ENCODE results near the gene PTPRR. TPM values are rescaled to one million over a fixed set of nuclear protein-coding genes. Genes with fewer than 3 reads are reported as not detected.
A peak's percentile ranks its signal among the peaks of the same experiment; 100 is the strongest.

Gene PTPRR
- total and polyA plus RNA-seq, 2 of the 4 experiments (the other 2 are of a cell fraction): 0.18 to 0.21 TPM

DNA sequence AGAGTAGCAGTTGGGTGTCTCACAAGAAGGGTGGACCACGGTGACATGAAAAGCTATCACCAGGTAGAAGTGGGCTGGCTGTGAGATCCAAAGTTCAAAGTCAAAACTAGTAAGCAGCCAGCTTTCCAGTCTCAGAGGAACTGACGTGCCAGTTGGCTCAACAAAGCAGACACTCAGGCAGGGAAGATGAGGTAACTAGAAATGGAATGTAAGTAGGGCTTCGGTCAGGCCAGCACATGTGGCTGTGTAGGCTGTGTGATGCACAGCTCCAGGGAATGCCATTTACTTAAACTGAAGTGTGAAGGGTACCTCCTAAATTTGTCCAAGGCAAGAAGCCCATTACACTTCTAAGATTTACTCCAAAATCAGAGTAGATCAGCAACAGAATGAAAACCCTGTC is 43.6 kb downstream of the PTPRR start:
- no peak overlapping the region for H2AK9ac ChIP-seq (replicated peaks; ENCODE audit: low read depth, low read length, poor library complexity)
- BruUV-seq (replicated peaks): no TSS peak
- no peak overlapping the region for H4K91ac ChIP-seq (ENCODE audit: insufficient read depth, low read depth, low read length)
- 11% methylated on average over 1 of the region's 3 CpGs; no CpG with 5 or more reads in 1 of the 2 experiments for WGBS, 2 experiments (ENCODE audit: extremely low coverage in 2 of 2, insufficient read length in 1 of 2)
- no peak overlapping the region for H4K8ac ChIP-seq (ENCODE audit: low read depth in 2 of 2, low read length in 2 of 2)
- H3K36me3 ChIP-seq (ENCODE audit: control insufficient read depth, insufficient read depth, low read length): no peaks in the 10 kb centered on the region
- CTCF ChIA-PET: no interaction called here
- in situ Hi-C loops (cut with MboI; ENCODE audit: low sequenced_read_pairs): no loop called here
- H3K9me1 ChIP-seq (ENCODE audit: insufficient read depth, low read length): no peaks in the 10 kb centered on the region
- POLR2A ChIA-PET (ENCODE audit: unreplicated experiment): no interaction called here
- H3K27ac ChIP-seq (ENCODE audit: insufficient read depth, low read length): no peak overlapping the region
- H4K5ac ChIP-seq (ENCODE audit: low read depth, low read length): no peak overlapping the region
- H3K9me3 ChIP-seq (ENCODE audit: control insufficient read depth, insufficient read depth, low read length): peaks cover 4% of the 10 kb centered on the region
- intact Hi-C loops (cut with micrococcal nuclease): no loop called here
- no peak overlapping the region for H2BK20ac ChIP-seq (ENCODE audit: low read depth, low read length)
- no peak for ATAC-seq (ENCODE audit: low read depth)
- DNase-seq: peak; percentile 0
- H3K4ac ChIP-seq (ENCODE audit: low read depth, low read length): no peak overlapping the region
- H4K20me1 ChIP-seq (ENCODE audit: insufficient read depth, low read length): no peaks in the 10 kb centered on the region
- TF ChIP-seq CEBPB (IDR thresholded peaks at IDR 0.05; ENCODE audit: low read depth, low read length): no peak
- no peak for TF ChIP-seq CHD1 (IDR thresholded peaks at IDR 0.05; ENCODE audit: low read depth, low read length)
- TF ChIP-seq POLR2A (IDR thresholded peaks at IDR 0.05; ENCODE audit: low read depth, low read length): no peak
- TF ChIP-seq MXI1 (IDR thresholded peaks at IDR 0.05; ENCODE audit: borderline replicate concordance, low read depth, low read length): no peak
- TF ChIP-seq FOS (IDR thresholded peaks at IDR 0.05; ENCODE audit: low read depth, low read length): no peak
- no peak for TF ChIP-seq RAD21 (IDR thresholded peaks at IDR 0.05; ENCODE audit: low read length)
- dilution Hi-C loops (cut with HindIII; ENCODE audit: low sequenced_read_pairs, unreplicated experiment): no loop called here
- H2BK120ac ChIP-seq (ENCODE audit: low read depth, low read length): no peak overlapping the region
- H2AFZ ChIP-seq (replicated peaks; ENCODE audit: low read length, poor library complexity): no peak overlapping the region
- no peak overlapping the region for H3K56ac ChIP-seq (ENCODE audit: extremely low read depth, insufficient read depth, low read length)
- H3K4me1 ChIP-seq (ENCODE audit: control insufficient read depth, insufficient read depth, low read length): no peaks in the 10 kb centered on the region
- no peaks in the 10 kb centered on the region for H3K79me1 ChIP-seq (ENCODE audit: low read depth in 1 of 2, low read length in 2 of 2)
- H2BK15ac ChIP-seq (ENCODE audit: low read depth, low read length): no peak overlapping the region
- no peak overlapping the region for H2AK5ac ChIP-seq (ENCODE audit: low read depth, low read length)
- no peak overlapping the region for H3K14ac ChIP-seq (replicated peaks; ENCODE audit: low read depth, low read length)
- H3K27me3 ChIP-seq (ENCODE audit: control insufficient read depth, insufficient read depth, low read length): no peaks in the 10 kb centered on the region
- no peak overlapping the region for H2BK5ac ChIP-seq (ENCODE audit: low read depth, low read length, poor library complexity, severe bottlenecking)
- H3K23ac ChIP-seq (ENCODE audit: low read depth, low read length): no peak overlapping the region
- no peak overlapping the region for H3K9ac ChIP-seq (ENCODE audit: low read depth, low read length)
- H3K18ac ChIP-seq (ENCODE audit: low read depth, low read length): no peak overlapping the region
- H3K4me2 ChIP-seq (ENCODE audit: low read depth, low read length): no peak overlapping the region
- H3K4me3 ChIP-seq (ENCODE audit: insufficient read depth, low read depth, low read length): no peak overlapping the region

All from IMR-90 (cell line).